HUES64 (cell line): ENCODE results near the gene ARSB.

ENCODE experiments used
- H3K27ac ChIP-seq: 2 replicates; pipeline ENCODE4 v1.7.0; 2013; ENCODE audit warnings: low read depth, low read length, inconsistent platforms
- H3K27me3 ChIP-seq: 2 replicates; pipeline ENCODE4 v1.6.1; 2013; ENCODE audit warnings: mild to moderate bottlenecking, low read length; ENCODE audit not compliant: insufficient read depth
- H3K36me3 ChIP-seq: 2 replicates; pipeline ENCODE4 v1.6.1; 2013; ENCODE audit warnings: mild to moderate bottlenecking, low read length; ENCODE audit not compliant: insufficient read depth
- H3K4me1 ChIP-seq: 2 replicates; pipeline ENCODE4 v1.6.1; 2013; ENCODE audit warnings: mild to moderate bottlenecking, low read length, moderate library complexity; ENCODE audit not compliant: insufficient read depth
- H3K4me3 ChIP-seq: 2 replicates; pipeline ENCODE4 v1.5.1; 2013; ENCODE audit warnings: mild to moderate bottlenecking, low read length, moderate library complexity
- H3K9ac ChIP-seq: 2 replicates; pipeline ENCODE4 v1.6.1; 2013; ENCODE audit warnings: mild to moderate bottlenecking, low read depth, low read length
- H3K9me3 ChIP-seq: 2 replicates; pipeline ENCODE4 v1.6.1; 2013; ENCODE audit warnings: low read depth, low read length; ENCODE audit not compliant: insufficient read depth
- WGBS: fragments of 150-250, 120-280 bp; methylation state at CpG from one replicate; pipeline ENCODE4 v1.1.7; 2013; ENCODE audit warnings: missing lambda C conversion rate; 5-methylcytosine and 5-hydroxymethylcytosine counted together

ARSB gene

DNA sequence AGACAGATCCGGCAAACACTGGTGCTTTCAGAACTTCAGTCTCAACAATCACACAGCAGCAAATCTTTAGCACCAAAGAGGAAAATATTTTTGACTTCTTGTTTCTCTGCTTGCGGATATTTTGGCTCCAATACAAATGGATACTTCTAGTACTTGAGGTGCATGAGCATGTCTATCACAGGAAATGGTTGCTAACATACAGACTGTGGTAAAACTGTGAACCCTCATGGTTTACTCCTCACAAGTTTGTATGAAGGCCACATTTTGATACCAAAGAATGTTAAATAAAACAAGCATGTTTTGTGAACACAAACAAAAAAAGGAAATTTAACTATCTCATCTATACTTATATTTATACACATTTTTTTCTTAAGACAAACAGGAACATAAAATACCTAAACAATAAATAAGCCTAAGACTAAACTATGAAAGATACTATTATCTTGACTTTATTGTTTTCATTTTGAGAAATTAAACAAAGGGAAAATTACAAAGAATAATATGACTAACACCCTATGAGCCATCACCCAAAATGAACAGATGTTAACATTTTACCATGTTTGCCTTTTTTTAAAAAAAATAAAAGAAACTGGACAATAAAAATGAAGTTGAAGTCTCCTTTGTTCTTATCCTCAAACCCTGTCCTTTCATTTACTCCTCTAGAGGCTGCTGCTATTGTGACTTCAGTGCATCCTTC, 201.5 kb downstream of the ARSB start:
- no peaks in the 10 kb centered on the region for H3K36me3 ChIP-seq
- 93% methylated on average over 2 of the region's 2 CpGs for WGBS
- H3K27ac ChIP-seq: no peak overlapping the region
- H3K9me3 ChIP-seq: no peaks in the 10 kb centered on the region
- no peak overlapping the region for H3K9ac ChIP-seq
- H3K27me3 ChIP-seq: no peaks in the 10 kb centered on the region
- H3K4me1 ChIP-seq: no peaks in the 10 kb centered on the region
- H3K4me3 ChIP-seq: no peak overlapping the region

DNA sequence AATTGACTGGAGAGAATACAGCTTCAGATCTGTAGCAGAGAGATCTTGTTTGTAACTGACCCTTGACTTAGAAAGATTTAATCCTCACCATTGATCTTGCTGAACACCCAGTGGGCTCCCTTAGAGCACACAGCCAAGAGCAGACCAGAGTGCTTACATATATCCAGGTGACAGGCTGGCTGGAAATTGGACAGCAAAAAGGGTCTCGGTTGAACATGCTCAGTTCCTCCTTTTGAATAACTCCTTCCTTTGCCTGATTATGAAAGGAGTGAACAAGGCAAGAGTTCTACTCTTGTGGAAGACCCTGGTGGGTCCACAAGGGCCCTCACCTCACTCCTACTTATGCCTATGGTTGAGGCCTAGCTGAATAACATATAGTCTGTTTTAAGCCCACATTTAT, 202.4 kb downstream of the ARSB start:
- Histone ChIP-seq H3K4me1 (no peaks in the 10 kb centered on the region), H3K9me3 (no peaks in the 10 kb centered on the region), H3K4me3 (no peak overlapping the region), H3K9ac (no peak overlapping the region), H3K27me3 (no peaks in the 10 kb centered on the region), H3K27ac (no peak overlapping the region), H3K36me3 (no peaks in the 10 kb centered on the region)
- 90% methylated on average over 1 of the region's 1 CpG for WGBS

GRCh38 chr5:78781611-78782286, 203.4 kb downstream of the ARSB start:
- Histone ChIP-seq H3K27ac (no peak overlapping the region), H3K27me3 (no peaks in the 10 kb centered on the region), H3K36me3 (no peaks in the 10 kb centered on the region), H3K4me3 (no peak overlapping the region), H3K9me3 (no peaks in the 10 kb centered on the region), H3K4me1 (no peaks in the 10 kb centered on the region), H3K9ac (no peak overlapping the region)
- 89% methylated on average over 6 of the region's 7 CpGs for WGBS

DNA sequence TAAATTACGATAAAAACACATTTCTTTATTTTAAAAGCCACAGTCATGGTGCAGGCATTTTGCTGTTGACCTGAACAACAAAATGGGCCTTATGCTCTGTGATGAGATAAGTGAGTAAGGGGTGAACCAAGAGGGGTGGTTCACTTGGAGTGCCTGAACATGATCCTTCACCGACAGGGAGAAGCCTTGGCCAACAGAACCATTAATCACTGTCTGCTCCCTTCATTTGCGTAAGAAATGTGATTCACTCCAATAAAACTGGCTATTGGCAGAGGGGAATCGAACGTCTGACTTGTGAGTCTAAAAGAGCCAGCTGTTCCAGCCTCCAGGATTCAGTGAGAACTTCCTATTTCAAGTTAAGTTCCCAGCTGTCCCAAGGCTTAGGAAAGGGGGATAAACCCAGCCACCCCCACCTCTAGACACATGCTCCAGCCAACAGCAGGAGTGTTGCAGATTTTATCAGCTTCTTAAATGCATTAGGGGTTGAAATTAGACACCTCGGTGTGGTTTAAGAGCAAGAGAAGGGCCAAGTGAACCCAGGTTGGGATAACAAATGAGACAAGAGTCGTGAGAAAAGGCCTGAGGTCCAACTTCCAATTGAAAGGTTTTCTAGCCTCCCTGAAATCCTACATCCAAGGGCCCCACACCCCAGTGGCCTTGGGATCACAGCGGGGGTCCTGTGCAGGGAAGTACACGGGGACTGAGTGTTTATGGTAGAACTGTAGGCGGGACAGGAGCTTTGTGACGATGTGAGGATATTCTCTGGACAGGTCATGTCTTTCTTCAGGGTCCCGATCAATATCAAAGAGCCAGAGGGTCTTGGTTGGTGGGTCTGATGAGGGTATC, 205.1 kb downstream of the ARSB start:
- Histone ChIP-seq H3K27ac (no peak overlapping the region), H3K9ac (no peak overlapping the region), H3K4me3 (no peak overlapping the region), H3K9me3 (no peaks in the 10 kb centered on the region), H3K4me1 (no peaks in the 10 kb centered on the region), H3K36me3 (no peaks in the 10 kb centered on the region), H3K27me3 (no peaks in the 10 kb centered on the region)
- WGBS: 88% methylated on average over 12 of the region's 12 CpGs

DNA sequence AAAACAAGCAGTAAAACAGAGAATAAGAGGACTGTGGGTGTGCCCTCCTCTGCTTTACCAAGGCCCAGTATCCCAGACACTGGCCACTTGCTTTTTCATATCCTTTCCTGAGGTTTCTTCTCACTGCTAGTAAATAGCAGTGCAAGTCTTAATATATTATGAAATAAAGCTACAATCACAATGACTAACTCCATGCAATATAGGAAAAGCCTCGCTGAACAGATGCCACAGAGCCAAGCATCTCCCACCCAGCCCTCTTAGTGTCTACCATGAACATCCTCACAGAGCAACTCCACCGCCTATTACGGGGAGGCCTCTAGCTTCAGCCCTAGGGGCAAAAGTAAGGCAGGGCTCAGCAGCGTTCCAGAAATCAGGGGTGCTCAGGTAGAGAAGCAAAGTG, 205.8 kb downstream of the ARSB start:
- H3K4me1 ChIP-seq: no peaks in the 10 kb centered on the region
- no peaks in the 10 kb centered on the region for H3K36me3 ChIP-seq
- 93% methylated on average over 4 of the region's 4 CpGs for WGBS
- no peaks in the 10 kb centered on the region for H3K27me3 ChIP-seq
- H3K9ac ChIP-seq: no peak overlapping the region
- H3K27ac ChIP-seq: no peak overlapping the region
- H3K9me3 ChIP-seq: no peaks in the 10 kb centered on the region
- H3K4me3 ChIP-seq: no peak overlapping the region

- Histone ChIP-seq H3K27me3 (no peaks in the 10 kb centered on the region), H3K9me3 (no peaks in the 10 kb centered on the region), H3K36me3 (no peaks in the 10 kb centered on the region), H3K9ac (no peak overlapping the region), H3K4me1 (no peaks in the 10 kb centered on the region), H3K27ac (no peak overlapping the region), H3K4me3 (no peak overlapping the region)
- 87% methylated on average over 1 of the region's 1 CpG for whole genome bisulfite sequencing
These were observed 206.6 kb downstream of the ARSB start for GRCh38 chr5:78778538-78778937.

- no peak overlapping the region for H3K27ac ChIP-seq
- H3K4me1 ChIP-seq: no peaks in the 10 kb centered on the region
- H3K36me3 ChIP-seq: no peaks in the 10 kb centered on the region
- no peak overlapping the region for H3K4me3 ChIP-seq
- H3K27me3 ChIP-seq: no peaks in the 10 kb centered on the region
- no peak overlapping the region for H3K9ac ChIP-seq
- no peaks in the 10 kb centered on the region for H3K9me3 ChIP-seq
- 99% methylated on average over 5 of the region's 5 CpGs for WGBS
These were observed 207.2 kb downstream of the ARSB start for GRCh38 chr5:78777901-78778300.

- 83% methylated on average over 1 of the region's 1 CpG for WGBS
- H3K27ac ChIP-seq: no peak overlapping the region
These were observed 208.5 kb downstream of the ARSB start for GRCh38 chr5:78776637-78777036.

DNA sequence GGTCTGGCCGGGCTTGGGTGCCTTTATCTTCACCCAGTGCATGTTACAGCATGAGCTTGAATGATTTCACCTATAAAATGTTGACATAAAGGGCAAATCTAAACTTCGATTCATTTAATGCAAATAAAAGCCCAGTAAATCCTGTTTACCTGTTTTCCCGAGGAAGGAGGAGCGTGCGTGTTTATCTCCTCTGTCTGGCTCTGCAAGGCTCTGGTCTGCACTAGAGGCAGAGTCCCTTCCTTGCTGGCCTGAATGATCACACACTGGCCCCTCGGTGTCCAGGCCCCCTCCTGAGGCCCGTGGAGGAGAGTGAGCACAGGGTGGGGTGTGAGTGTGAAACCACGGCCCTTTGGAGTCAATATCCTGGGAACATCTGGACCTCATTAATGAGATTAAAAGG, 211.5 kb downstream of the ARSB start:
- H3K27ac ChIP-seq: no peak overlapping the region; the same call in 1 of the 2 replicates
- peaks cover 9% of the 10 kb centered on the region; the same call in 1 of the 2 replicates for H3K4me1 ChIP-seq
- no peak overlapping the region for H3K9ac ChIP-seq
- no peaks in the 10 kb centered on the region for H3K9me3 ChIP-seq
- H3K36me3 ChIP-seq: no peaks in the 10 kb centered on the region
- WGBS: 78% methylated on average over 8 of the region's 8 CpGs
- H3K27me3 ChIP-seq: no peaks in the 10 kb centered on the region
- no peak overlapping the region for H3K4me3 ChIP-seq

More at GRCh38 chr5:78776637-78777036, 208.5 kb downstream of the ARSB start:
- Histone ChIP-seq H3K4me1 (peaks cover 4% of the 10 kb centered on the region; the same call in 1 of the 2 replicates), H3K9me3 (no peaks in the 10 kb centered on the region), H3K27me3 (no peaks in the 10 kb centered on the region), H3K36me3 (no peaks in the 10 kb centered on the region), H3K4me3 (no peak overlapping the region), H3K9ac (no peak overlapping the region)

GRCh38 chr5:78771260-78772205, 213.6 kb downstream of the ARSB start:
- Histone ChIP-seq H3K9me3 (no peaks in the 10 kb centered on the region), H3K4me3 (no peak overlapping the region), H3K27me3 (no peaks in the 10 kb centered on the region), H3K9ac (no peak overlapping the region), H3K4me1 (peaks cover 9% of the 10 kb centered on the region; the same call in 1 of the 2 replicates), H3K36me3 (no peaks in the 10 kb centered on the region), H3K27ac (no peak overlapping the region)
- 77% methylated on average over 11 of the region's 13 CpGs for WGBS
